Measurements from ENCODE around the gene ERVV-1.
"Not testable (repeated sequence)": the region's sequence is repeated elsewhere in the genome, so short reads cannot be mapped to it uniquely, and the experiment has no call there.

Gene ERVV-1

DNA sequence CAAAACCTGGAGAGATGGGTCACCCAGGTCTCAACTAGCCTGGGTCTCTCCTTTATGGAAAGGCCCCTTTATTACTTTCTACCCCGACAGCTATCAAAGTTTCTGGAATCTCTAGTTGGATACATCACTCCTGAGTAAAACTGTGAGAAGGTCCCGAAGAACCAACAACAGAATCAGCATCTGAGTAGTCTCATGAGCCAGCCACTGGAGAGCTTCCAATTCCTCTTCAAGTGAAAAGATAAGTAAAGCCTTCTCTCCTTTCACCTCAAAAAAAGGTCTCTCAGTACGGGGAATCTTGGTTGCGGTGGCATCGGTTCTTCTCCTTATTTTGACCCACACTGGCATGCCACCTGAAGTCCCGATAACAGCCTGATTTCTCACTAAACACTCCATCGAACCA is at the start of gene ERVV-1:
ERVV-1 (plus strand) TSS at position 301 of the 400 bp plus-strand sequence. CDS start 170 bp downstream, outside the sequence.
- no peak for DNase-seq (ENCODE audit: low read depth in 2 of 2, low spot score in 1 of 2)

DNA sequence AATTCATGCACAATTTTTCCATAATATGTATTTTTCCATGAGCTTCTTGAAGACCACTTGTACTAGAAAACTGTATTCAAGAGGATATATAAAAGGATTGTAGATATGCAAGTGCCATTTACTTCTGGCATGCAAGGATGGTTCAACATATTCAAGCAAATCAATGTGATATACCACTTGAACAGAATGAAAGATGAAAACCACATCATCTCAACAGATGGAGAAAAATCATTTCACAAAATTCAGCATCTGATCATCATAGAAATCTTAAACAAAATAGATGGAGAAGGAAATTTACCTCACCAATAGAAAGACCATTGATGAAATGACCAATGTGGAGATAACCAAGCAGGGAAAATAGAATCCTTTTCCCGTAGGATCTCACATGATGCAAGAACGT is 45.9 kb upstream of the ERVV-1 start:
- DNase-seq (ENCODE audit: low read depth in 2 of 2, low spot score in 1 of 2): no peak

GRCh38 chr19:52981329-52981728 is 32.4 kb upstream of the ERVV-1 start:
- DNase-seq (ENCODE audit: low read depth in 2 of 2, low spot score in 1 of 2): no peak

- not testable (repeated sequence) for DNase-seq (ENCODE audit: low read depth in 2 of 2, low spot score in 1 of 2)
These were observed 30.6 kb upstream of the ERVV-1 start for GRCh38 chr19:52983167-52983566.

GRCh38 chr19:52987221-52987620 is 26.5 kb upstream of the ERVV-1 start:
- DNase-seq (ENCODE audit: low read depth in 2 of 2, low spot score in 1 of 2): no peak

DNA sequence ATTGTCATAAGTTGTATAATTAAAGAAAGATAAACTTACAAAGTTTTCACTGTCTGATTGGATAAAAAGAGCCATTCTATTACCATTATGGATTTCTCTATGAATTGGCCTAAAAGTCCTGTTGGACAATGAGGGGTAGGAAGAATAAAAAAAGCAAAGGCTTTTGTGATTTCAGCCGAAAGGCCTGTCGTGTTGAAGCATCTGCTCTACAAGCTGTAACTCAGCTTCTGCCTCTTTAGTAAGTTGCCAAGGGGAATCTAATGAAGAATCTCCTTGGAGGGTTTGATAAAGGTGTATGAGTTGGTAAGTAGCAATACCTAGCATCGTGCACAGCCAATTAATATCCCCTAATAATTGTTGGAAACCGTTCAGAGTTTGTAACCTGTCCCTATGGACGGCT is 25.2 kb upstream of the ERVV-1 start:
- DNase-seq (ENCODE audit: low read depth in 2 of 2, low spot score in 1 of 2): no peak

DNA sequence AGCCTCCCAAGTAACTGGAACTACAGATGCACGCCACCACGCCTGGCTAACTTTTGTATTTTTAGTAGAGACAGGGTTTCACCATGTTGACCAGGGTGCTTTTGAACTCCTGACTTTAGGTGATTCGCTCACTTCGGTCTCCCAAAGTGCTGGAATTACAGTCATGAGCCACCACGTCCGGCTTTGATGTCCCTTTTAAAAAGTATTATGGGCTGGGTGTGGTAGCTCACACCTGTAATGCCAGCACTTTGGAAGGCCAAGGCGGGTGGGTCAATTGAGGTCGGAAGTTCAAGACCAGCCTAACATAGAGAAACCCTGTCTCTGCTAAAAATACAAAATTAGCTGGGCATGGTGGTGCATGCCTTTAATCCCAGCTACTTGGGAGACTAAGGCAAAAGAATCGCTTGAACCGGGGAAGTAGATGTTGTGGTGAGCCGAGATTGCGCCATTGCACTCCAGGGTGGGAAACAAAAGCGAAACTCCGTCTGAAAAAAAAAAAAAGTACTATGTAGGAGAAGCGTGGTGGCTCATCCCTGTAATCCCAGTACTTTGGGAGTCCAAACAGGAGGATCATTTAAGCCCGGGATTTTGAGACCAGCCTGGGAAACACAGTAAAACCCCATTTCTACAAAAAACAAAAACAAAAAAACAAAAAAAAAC is 22.8 kb upstream of the ERVV-1 start:
- no peak for DNase-seq (ENCODE audit: low read depth in 2 of 2, low spot score in 1 of 2)

DNA sequence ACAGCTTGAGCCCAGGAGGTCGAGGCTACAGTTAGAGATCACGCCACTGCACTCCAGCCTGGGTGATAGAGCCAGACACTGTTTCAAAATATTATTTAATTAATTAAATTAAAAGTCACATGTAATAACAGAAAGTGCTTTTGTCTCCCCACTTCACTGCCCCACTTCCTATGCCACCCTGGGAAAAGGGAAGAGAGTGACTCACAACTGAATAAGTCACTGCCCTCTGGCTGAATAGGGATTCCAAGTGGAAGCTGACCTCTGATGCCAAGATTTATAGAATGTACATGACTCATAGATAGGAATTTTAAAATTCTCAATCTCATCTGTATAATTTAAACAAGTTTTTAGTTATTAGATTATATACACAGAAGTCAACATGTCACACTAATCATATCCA is 22.2 kb upstream of the ERVV-1 start:
- DNase-seq (ENCODE audit: low read depth in 2 of 2, low spot score in 1 of 2): no peak

- no peak for DNase-seq (ENCODE audit: low read depth in 2 of 2, low spot score in 1 of 2)
These were observed 21.4 kb upstream of the ERVV-1 start for GRCh38 chr19:52992109-52993004.

GRCh38 chr19:52993342-52994178 is 20.2 kb upstream of the ERVV-1 start:
- peak; percentile 50 to 63 for DNase-seq (ENCODE audit: low read depth in 2 of 2, low spot score in 1 of 2)

GRCh38 chr19:52995711-52996110 is 18.0 kb upstream of the ERVV-1 start:
- DNase-seq (ENCODE audit: low read depth in 2 of 2, low spot score in 1 of 2): no peak

GRCh38 chr19:52997975-52998374 is 15.7 kb upstream of the ERVV-1 start:
- no peak for DNase-seq (ENCODE audit: low read depth in 2 of 2, low spot score in 1 of 2)

DNA sequence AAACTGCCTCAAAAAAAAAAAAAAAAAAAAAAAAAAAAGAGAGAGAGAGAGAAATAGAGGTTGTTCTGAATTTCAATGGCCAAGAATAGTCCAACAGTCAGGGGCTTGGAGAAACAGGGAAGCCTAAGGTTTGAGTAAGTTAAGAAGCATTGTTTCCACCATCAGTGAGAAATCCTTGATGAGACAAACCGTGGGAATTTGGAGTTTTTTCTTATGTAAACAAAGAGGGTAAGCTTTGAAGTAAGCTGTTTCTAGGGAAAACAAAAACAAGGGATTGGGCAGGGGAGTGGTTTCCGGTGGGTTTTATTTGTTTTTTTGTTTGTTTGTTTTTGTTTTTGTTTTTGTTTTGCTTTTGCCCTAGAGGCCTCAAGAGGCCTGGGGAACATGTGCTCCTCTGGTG is 11.2 kb upstream of the ERVV-1 start:
- DNase-seq (ENCODE audit: low read depth in 2 of 2, low spot score in 1 of 2): no peak

DNA sequence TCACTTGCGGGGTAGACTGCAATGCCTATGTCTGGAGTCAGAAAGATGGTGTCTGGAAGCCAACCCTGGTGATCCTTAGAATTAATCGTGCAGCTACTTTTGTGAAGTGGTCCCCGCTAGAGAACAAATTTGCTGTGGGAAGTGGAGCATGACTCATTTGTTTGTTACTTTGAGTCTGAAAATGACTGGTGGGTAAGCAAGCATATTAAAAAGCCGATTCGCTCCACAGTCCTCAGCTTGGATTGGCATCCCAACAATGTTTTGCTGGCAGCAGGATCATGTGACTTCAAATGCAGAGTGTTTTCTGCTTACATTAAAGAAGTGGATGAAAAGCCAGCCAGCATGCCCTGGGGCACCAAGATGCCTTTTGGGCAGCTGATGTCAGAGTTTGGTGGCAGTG is 9.5 kb upstream of the ERVV-1 start:
- no peak for DNase-seq (ENCODE audit: low read depth in 2 of 2, low spot score in 1 of 2)

GRCh38 chr19:53007200-53007599 is 6.5 kb upstream of the ERVV-1 start:
- DNase-seq (ENCODE audit: low read depth in 2 of 2, low spot score in 1 of 2): no peak

- DNase-seq (ENCODE audit: low read depth in 2 of 2, low spot score in 1 of 2): no peak
These were observed 6.1 kb upstream of the ERVV-1 start for GRCh38 chr19:53007606-53008005.

DNA sequence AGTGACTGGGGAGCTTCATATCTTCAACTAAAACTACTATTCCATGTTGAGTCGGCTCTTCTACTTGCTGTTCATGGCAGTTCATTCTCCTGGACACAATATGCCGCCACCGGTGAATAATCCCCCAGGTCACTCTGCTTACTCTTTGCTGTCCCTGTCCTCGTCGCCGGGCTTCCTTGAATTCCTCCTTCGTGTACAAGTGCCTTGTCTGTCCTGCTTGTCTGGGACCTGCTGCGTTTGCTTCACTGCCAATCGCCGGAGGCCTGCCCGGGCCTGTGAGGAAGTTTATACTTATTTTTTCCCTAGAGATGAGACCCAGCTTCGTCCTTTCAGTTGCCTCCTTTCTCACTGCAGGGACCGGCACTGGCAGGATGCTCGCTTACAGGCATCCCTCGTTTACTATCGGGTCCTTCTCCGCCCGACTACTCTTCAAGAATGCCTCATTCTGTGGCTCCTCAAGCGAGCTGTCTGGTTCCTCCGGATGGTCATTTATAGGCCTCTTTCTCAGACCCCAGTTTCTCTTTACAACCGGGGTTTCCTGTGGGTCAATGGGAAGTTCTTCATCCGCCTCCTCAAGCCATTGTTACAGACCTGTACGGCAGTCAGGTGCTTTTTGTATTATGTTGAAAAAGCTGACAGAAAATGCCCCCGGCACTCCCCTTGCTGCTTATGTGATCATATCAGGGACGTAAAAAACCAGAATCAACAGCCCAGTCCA is 5.5 kb upstream of the ERVV-1 start:
- no peak for DNase-seq (ENCODE audit: low read depth in 2 of 2, low spot score in 1 of 2)

GRCh38 chr19:53010494-53010893 is 3.2 kb upstream of the ERVV-1 start:
- DNase-seq (ENCODE audit: low read depth in 2 of 2, low spot score in 1 of 2): no peak

GRCh38 chr19:53012006-53012405 is 1.7 kb upstream of the ERVV-1 start:
- no peak for DNase-seq (ENCODE audit: low read depth in 2 of 2, low spot score in 1 of 2)

DNA sequence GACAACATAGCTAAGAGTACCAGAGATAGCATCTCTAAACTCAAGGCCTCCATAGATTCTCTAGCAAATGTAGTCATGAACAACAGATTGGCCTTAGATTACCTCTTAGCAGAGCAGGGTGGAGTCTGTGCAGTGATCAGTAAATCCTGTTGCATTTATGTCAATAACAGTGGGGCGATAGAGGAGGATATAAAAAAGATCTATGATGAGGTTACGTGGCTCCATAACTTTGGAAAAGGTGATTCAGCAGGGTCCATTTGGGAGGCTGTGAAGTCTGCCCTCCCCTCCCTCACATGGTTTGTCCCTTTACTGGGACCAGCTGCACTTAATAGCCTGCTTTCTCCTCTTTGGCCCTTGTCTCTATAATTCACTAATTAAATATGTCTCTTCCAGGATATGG is 1.4 kb downstream of the ERVV-1 start:
- no peak for DNase-seq (ENCODE audit: low read depth in 2 of 2, low spot score in 1 of 2)

GRCh38 chr19:53015730-53016129 is 2.0 kb downstream of the ERVV-1 start:
- no peak for DNase-seq (ENCODE audit: low read depth in 2 of 2, low spot score in 1 of 2)

All from stimulated activated CD8-positive, alpha-beta memory T cell treated with anti-CD3 and anti-CD28 coated beads, Interleukin-4, amount 100 ng/mL, for 4 hours (primary cell).